HL-60 (cell line): ENCODE measurements around the gene CMIP.

Source experiments
- CTCF ChIP-seq: IDR thresholded peaks from one replicate; pipeline ENCODE4 v1.5.1; 2011; ENCODE audit warnings: low read length, control low read depth, inconsistent platforms; ENCODE audit not compliant: insufficient read depth
- GABPA ChIP-seq: IDR thresholded peaks from 2 replicates; pipeline ENCODE4 v1.6.1; 2012; ENCODE audit warnings: low read depth
- POLR2AphosphoS5 ChIP-seq: IDR thresholded peaks from 2 replicates; pipeline ENCODE4 v1.6.1; 2012; ENCODE audit warnings: low read depth

GRCh38 chr16:81610936-81611335 lies 166.3 kb downstream of the CMIP start:
- TF ChIP-seq CTCF: no peak
- no peak for TF ChIP-seq POLR2AphosphoS5
- no peak for TF ChIP-seq GABPA
